ENCODE measurements around the gene SERTAD4. TPM values are rescaled to one million over a fixed set of nuclear protein-coding genes. Genes with fewer than 3 reads are reported as not detected.

SERTAD4 gene
- total and polyA plus RNA-seq, 12 donors, result 0.04 to 1.7 (median 0.57) TPM; not detected in 1

DNA sequence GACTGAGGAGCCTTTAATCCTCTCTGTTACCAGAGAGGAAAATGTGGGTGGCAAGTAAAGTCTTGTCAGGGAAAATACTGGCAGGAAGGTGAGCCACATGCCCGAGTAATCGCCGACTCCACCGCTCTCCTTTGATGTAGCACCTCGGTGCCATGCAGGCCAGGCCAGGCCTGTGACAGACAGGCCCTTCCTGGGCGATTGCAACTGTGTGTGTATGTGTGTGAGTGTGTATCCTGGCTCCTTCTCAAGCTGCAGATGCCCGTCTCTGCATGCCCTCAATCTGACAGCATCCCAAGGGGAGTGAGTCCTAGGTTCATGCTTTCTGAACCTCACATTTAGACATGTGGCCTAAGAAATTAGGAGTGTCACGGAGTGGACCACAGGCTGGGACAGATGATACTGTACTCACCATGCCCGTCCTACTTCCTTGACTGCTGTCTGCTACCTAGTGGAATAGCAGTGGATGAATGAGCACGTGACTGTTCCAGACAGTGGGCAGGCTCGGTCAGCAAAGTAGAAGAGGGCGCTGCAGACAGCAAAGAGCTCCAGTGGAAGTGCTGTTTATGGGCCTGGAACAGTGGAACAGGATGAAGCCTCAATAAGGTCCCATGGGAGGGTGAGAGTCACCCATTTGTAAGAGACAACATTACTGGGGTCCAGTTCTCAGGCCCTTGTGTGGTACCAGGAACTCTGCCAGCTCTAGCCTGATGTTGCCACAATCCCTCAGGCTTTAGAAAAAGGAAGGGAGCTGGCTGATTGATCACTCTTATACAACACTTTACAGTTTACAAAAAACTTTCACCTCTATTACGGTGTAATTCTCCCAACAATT, 25.3 kb downstream of the SERTAD4 start:
- H3K27me3 ChIP-seq, result peaks cover 8% of the 10 kb centered on the region
- H3K4me1 ChIP-seq (replicated peaks in 1 of 2), result no peaks in the 10 kb centered on the region
- no peak for DNase-seq
- 86 to 92% (median 88%) methylated on average over 10 to 13 of the region's 13 CpGs for WGBS, 4 donors
- H3K9me3 ChIP-seq (replicated peaks in 1 of 3), result no peaks in the 10 kb centered on the region
- H3K36me3 ChIP-seq (replicated peaks in 1 of 2), result no peaks in the 10 kb centered on the region
- H3K27ac ChIP-seq, result peak overlapping the region in 1 of 5 donors; percentile 21
- intact Hi-C loops (cut with DNase I), result no loop called here
- TF ChIP-seq POLR2A (IDR thresholded peaks at IDR 0.05), result no peak
- no peak for TF ChIP-seq CTCF (IDR thresholded peaks at IDR 0.05)
- no peak overlapping the region for H3K4me3 ChIP-seq

DNA sequence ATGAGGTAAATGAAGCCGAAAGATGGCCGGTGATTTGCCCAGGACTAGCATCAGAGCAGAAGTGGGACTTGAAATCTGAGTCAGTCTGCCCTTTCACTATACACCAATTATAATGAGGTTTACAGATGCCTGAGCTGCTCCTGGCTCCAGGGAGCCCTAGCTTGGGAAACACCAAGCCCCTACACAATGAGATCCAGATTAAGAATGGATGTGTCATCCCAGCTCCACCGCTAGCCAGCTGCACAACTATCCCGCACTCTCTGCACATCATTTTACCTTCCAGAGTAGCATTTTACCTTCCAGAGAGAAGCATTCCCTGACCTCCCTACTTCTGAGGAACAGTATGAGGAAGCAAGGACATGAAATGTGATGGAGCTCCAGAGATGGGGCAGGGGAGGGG, 27.0 kb downstream of the SERTAD4 start:
- no peaks in the 10 kb centered on the region for H3K9me3 ChIP-seq (replicated peaks in 1 of 3)
- 65 to 96% (median 80%) methylated on average over 4 of the region's 4 CpGs for WGBS, 4 donors
- TF ChIP-seq CTCF (IDR thresholded peaks at IDR 0.05) (no peak), POLR2A (IDR thresholded peaks at IDR 0.05) (no peak)
- no peak overlapping the region for H3K27ac ChIP-seq
- no peak overlapping the region for H3K4me3 ChIP-seq
- no peak for DNase-seq
- H3K36me3 ChIP-seq (replicated peaks in 1 of 2), result no peaks in the 10 kb centered on the region
- intact Hi-C loops (cut with DNase I), result no loop called here
- no peaks in the 10 kb centered on the region for H3K4me1 ChIP-seq (replicated peaks in 1 of 2)
- H3K27me3 ChIP-seq, result no peaks in the 10 kb centered on the region

DNA sequence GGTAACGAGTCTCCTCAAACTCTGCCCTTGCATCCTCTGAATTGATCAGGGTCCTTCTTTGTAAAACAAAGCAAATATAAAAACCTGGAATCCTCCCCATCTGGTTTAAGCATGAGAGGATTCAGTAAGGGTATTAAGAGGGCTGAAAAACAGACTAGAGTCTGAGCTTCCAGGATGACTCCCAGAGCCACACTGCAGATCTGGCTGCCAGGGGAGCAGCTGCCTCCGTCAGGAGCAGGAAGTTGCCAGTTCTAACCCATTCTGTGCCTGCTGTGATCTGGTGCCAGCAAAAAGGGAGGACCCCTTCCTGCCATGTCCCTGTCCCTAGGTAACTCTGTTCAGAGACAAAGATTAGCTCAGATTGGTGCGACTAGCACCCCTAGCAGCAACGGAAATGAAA, 27.5 kb downstream of the SERTAD4 start:
- Histone ChIP-seq H3K4me1 (replicated peaks in 1 of 2) (no peaks in the 10 kb centered on the region), H3K36me3 (replicated peaks in 1 of 2) (no peaks in the 10 kb centered on the region), H3K9me3 (replicated peaks in 1 of 3) (no peaks in the 10 kb centered on the region), H3K27ac (no peak overlapping the region), H3K4me3 (no peak overlapping the region), H3K27me3 (no peaks in the 10 kb centered on the region)
- 61 to 72% (median 66%) methylated on average over 4 of the region's 4 CpGs for WGBS, 4 donors
- TF ChIP-seq CTCF (IDR thresholded peaks at IDR 0.05) (no peak), POLR2A (IDR thresholded peaks at IDR 0.05) (no peak)
- intact Hi-C loops (cut with DNase I), result no loop called here
- no peak for DNase-seq

GRCh38 chr1:210262167-210262896, 29.7 kb downstream of the SERTAD4 start:
- H3K4me3 ChIP-seq, result no peak overlapping the region
- DNase-seq, result no peak
- TF ChIP-seq CTCF (IDR thresholded peaks at IDR 0.05) (no peak), POLR2A (IDR thresholded peaks at IDR 0.05) (no peak)
- no peaks in the 10 kb centered on the region for H3K4me1 ChIP-seq (replicated peaks in 1 of 2)
- intact Hi-C loops (cut with DNase I), result no loop called here
- 31 to 46% (median 43%) methylated on average over 7 to 8 of the region's 8 CpGs for WGBS, 4 donors
- no peaks in the 10 kb centered on the region for H3K9me3 ChIP-seq (replicated peaks in 1 of 3)
- no peaks in the 10 kb centered on the region for H3K27me3 ChIP-seq
- H3K36me3 ChIP-seq (replicated peaks in 1 of 2), result no peaks in the 10 kb centered on the region
- peak overlapping the region in 1 of 5 donors; percentile 38 for H3K27ac ChIP-seq

Data from adrenal gland (tissue), 12 donors.